ENCODE data around the gene PCDH9.

The PCDH9 gene

DNA sequence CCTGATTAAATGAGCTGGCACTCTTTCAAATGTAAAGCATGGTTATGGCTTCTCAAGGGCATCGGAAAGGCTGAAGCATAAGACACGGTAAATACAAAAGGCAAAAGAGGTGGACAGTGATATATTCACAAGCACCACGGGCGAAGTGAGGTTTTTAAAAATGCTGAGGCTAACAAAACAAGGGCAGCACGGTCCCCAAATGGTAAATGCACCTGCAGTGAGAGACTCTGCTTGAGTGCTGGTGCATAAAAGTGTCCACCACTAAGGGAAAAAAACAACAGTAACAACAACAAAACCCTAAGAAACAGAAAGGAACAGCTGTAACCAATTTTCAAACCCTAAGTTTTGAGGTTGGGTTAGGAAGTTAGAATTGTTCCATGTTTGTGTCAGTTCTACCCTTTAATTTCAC is 234.9 kb downstream of the PCDH9 start:
- TF ChIP-seq POLR2A (IDR thresholded peaks at IDR 0.05; ENCODE audit: extremely low read depth, insufficient read length) (no peak), MYC (IDR thresholded peaks at IDR 0.05; ENCODE audit: low read depth, low read length) (no peak), MAX (IDR thresholded peaks at IDR 0.05; ENCODE audit: low read depth, low read length) (no peak)
- TF ChIP-seq, protein P1, sequence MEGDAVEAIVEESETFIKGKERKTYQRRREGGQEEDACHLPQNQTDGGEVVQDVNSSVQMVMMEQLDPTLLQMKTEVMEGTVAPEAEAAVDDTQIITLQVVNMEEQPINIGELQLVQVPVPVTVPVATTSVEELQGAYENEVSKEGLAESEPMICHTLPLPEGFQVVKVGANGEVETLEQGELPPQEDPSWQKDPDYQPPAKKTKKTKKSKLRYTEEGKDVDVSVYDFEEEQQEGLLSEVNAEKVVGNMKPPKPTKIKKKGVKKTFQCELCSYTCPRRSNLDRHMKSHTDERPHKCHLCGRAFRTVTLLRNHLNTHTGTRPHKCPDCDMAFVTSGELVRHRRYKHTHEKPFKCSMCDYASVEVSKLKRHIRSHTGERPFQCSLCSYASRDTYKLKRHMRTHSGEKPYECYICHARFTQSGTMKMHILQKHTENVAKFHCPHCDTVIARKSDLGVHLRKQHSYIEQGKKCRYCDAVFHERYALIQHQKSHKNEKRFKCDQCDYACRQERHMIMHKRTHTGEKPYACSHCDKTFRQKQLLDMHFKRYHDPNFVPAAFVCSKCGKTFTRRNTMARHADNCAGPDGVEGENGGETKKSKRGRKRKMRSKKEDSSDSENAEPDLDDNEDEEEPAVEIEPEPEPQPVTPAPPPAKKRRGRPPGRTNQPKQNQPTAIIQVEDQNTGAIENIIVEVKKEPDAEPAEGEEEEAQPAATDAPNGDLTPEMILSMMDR (IDR thresholded peaks at IDR 0.05; ENCODE audit: low read depth, low read length) = no peak
- no peak for DNase-seq (ENCODE audit: low read depth)
- H3K4me3 ChIP-seq (ENCODE audit: low read depth, low read length) = no peak overlapping the region

GRCh38 chr13:66994517-66995202 is 235.5 kb downstream of the PCDH9 start:
- TF ChIP-seq MYC (IDR thresholded peaks at IDR 0.05; ENCODE audit: low read depth, low read length) (no peak), POLR2A (IDR thresholded peaks at IDR 0.05; ENCODE audit: extremely low read depth, insufficient read length) (no peak), MAX (IDR thresholded peaks at IDR 0.05; ENCODE audit: low read depth, low read length) (no peak)
- TF ChIP-seq, protein P1 (IDR thresholded peaks at IDR 0.05; ENCODE audit: low read depth, low read length) = no peak
- no peak for DNase-seq (ENCODE audit: low read depth)

DNA sequence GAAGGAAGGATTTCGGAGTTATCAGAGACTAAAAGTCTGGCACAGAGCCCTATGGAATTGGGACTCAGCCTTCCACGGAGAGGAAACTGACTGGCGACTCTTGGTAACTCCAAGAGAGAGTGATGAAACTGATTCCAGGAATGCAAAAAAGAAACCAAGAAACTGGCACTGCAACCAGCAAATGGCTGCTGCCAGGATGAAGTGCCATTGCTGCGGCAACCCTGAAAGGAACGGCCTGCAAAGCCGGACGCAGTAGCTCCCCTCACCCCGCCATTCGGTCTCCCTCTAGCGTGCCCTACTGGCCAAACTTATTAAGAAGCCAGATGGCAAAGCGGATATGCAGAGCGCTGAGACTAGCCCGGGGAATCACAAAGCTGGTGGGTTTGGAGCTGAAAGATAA is 236.0 kb downstream of the PCDH9 start:
- TF ChIP-seq, protein P1 (IDR thresholded peaks at IDR 0.05; ENCODE audit: low read depth, low read length) = no peak
- TF ChIP-seq POLR2A (IDR thresholded peaks at IDR 0.05; ENCODE audit: extremely low read depth, insufficient read length) (no peak), MYC (IDR thresholded peaks at IDR 0.05; ENCODE audit: low read depth, low read length) (no peak), MAX (IDR thresholded peaks at IDR 0.05; ENCODE audit: low read depth, low read length) (no peak)
- no peak overlapping the region for H3K4me3 ChIP-seq (ENCODE audit: low read depth, low read length)
- DNase-seq (ENCODE audit: low read depth) = no peak

More at GRCh38 chr13:66994517-66995202, 235.5 kb downstream of the PCDH9 start:
- no peak overlapping the region for H3K4me3 ChIP-seq (ENCODE audit: low read depth, low read length)

GRCh38 chr13:66992719-66993118 is 237.4 kb downstream of the PCDH9 start:
- no peak for DNase-seq (ENCODE audit: low read depth)
- TF ChIP-seq MYC (IDR thresholded peaks at IDR 0.05; ENCODE audit: low read depth, low read length) (no peak), MAX (IDR thresholded peaks at IDR 0.05; ENCODE audit: low read depth, low read length) (no peak), POLR2A (IDR thresholded peaks at IDR 0.05; ENCODE audit: extremely low read depth, insufficient read length) (no peak)
- TF ChIP-seq, protein P1 (IDR thresholded peaks at IDR 0.05; ENCODE audit: low read depth, low read length) = no peak
- no peak overlapping the region for H3K4me3 ChIP-seq (ENCODE audit: low read depth, low read length)

DNA sequence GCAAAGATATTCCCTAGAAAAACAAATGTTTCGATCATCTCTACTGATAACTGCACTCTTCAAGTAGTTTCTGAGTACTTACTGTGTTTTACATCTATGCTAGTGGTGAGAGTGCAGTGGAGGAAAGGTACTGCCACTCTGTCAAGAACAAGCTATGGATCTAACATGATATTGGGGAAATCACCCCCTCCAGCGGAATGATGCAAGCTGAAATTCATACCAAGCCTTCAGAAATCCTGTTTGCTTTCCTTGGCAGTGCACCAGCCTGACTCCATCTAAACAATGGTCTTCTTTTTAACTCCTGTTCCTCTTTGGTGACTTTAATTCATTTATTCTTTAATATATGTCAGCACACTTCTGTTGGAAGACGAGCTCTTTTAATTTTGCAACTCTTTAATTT is 238.0 kb downstream of the PCDH9 start:
- no peak for DNase-seq (ENCODE audit: low read depth)
- TF ChIP-seq MYC (IDR thresholded peaks at IDR 0.05; ENCODE audit: low read depth, low read length) = no peak
- TF ChIP-seq, protein P1 (IDR thresholded peaks at IDR 0.05; ENCODE audit: low read depth, low read length) = no peak
- TF ChIP-seq POLR2A (IDR thresholded peaks at IDR 0.05; ENCODE audit: extremely low read depth, insufficient read length) = no peak
- no peak for TF ChIP-seq MAX (IDR thresholded peaks at IDR 0.05; ENCODE audit: low read depth, low read length)
- no peak overlapping the region for H3K4me3 ChIP-seq (ENCODE audit: low read depth, low read length)
